NCI-H69 (cell line): Measurements from ENCODE around the gene PSTK.

Experiments used
- DNase-seq: peaks from one replicate; lab custom pipeline; 2025; lab: John Stamatoyannopoulos, UW

The PSTK gene, protein sequence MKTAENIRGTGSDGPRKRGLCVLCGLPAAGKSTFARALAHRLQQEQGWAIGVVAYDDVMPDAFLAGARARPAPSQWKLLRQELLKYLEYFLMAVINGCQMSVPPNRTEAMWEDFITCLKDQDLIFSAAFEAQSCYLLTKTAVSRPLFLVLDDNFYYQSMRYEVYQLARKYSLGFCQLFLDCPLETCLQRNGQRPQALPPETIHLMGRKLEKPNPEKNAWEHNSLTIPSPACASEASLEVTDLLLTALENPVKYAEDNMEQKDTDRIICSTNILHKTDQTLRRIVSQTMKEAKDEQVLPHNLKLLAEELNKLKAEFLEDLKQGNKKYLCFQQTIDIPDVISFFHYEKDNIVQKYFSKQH

GRCh38 chr10:122980209-122981065, at the start of gene PSTK:
Gene PSTK (plus strand): TSS chr10:122980401. CDS start chr10:122980480, 79 bp downstream.
- DNase-seq, result peak; percentile 89

DNA sequence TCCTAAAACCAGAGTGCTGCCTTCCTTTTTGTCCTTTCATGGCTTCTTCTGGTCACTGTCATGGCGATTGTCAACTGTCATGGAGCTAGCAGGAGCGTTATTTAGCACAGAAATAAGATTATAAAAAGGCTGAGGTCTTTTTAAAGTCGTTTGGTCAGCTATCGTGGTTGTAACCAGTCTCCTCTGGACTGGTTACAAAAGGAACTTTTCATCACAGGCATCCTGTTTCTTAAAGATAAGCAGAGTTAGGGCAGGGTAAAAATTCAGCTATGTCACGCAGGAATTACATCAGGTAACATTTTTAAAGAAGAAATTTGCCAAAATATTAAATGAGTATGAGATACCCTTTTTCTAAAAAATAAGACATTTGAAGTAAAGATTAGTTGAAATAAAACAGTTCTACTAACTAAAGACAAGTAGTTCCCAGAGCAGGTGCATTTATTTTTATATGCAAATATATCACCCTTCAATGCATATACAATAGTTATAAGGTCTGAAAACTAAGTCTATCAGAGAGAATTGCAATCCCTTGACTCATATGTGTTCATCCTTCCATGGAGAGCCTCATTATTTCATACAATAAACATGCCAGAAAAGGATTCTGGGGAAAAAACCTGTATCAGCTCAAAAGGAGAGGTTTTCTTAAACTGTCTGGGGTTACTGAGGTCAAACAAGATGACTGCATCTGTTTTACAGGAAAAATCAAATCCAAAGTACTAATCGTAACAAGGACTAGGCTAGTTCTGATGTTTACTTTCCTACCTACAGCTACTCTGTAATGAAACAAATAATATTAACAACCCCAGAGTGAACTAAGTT, 48.9 kb upstream of the PSTK start:
- DNase-seq, result no peak

DNA sequence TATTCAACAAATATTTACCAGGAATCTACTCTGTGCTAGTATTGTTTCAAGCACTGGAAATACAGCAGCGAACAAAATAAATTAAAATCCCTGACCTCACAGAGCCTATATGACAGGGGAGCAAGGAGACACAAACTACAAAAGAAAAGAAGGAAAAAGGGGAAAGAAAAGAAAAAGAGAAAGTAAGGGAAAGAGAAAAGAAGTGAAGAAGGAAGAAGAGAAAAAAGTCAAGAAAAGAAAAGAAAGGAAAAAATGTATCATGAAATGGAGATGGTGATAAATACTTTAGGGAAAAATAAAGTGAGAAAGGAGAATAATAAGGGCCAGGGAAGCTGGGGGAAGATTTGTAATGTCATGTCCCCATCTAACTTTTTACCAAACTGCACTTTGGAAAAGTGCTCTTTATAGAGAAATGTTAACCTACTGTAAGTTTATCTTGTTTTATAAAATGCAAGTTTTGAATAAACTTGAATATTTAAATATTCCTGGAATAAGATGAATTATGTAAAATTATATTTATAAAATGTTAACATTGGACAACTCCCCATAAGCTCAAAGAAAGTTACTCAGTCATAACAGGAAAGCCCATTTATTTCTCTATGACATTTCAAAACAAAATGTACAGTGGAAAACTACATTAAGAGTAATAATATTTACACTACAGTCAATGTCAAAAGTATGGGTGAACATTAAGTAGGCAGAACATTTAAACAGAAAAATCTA, 40.9 kb upstream of the PSTK start:
- no peak for DNase-seq

GRCh38 chr10:122939856-122940543, 40.2 kb upstream of the PSTK start:
- no peak for DNase-seq

DNA sequence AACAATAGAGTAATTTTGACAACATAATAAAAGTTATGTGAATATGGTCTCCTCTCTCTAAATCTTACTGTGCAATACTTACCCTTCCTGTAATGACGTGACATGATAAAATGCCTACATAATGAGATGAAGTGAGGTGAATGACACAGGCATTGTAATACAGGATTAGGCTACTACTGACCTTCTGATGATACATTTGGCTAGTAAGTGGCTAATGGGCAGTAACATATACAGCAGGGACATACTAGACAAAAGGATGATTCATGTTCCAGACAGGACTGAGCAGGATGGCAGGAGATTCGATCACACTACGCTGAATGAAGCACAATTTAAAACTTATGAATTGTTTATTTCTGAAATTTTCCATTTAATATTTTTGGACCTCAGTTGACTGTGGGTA, 30.9 kb upstream of the PSTK start:
- no peak for DNase-seq

DNA sequence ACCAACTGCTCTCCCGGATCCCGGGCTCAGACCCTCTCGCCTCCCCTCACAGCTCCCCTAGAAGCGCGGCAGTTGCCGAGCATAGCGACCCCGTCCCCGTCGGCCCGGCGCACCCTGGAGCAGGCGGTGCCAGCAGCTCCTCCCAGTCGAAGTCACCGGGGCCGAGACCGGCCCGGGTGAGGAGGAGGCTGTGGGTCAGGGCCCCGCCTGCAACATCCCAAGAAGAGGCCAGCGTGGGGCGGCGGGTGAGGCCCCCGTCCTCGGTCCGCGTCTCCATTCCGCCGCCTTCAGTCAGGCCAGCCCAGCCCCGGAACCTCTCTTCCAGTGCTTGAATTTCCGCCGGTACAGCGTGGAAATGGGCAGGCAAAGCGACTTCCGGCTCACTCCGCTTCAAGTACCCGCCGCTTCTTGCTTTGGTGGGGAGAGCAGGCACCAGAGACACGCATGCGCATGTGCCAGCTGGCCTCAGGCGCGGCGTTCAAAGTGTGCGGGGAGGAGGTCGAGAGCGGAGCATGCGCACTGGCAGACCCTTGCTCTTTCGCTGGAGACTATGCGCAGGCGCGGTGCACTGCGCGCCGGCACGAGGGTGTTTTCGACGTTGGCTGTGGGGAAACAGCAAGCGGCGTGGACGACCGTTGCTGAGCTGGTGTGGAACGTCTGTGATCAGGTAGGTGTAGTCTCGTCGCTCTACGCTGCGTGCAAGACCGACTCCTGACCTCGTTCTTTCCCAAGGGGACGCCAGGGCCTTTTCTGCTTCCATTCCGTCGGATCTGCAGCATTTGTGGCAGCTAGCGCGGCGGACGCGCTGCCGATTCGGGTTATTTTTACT, 26.1 kb upstream of the PSTK start, which contains the start of gene C10orf88:
Gene C10orf88, minus strand, starts transcription at position 326 of the 829 bp plus-strand sequence. Its CDS starts 49 bp downstream, at position 277.
- peak; percentile 94 for DNase-seq

- DNase-seq, result peak; percentile 0
Observed at GRCh38 chr10:122954731-122955050, 25.5 kb upstream of the PSTK start.

DNA sequence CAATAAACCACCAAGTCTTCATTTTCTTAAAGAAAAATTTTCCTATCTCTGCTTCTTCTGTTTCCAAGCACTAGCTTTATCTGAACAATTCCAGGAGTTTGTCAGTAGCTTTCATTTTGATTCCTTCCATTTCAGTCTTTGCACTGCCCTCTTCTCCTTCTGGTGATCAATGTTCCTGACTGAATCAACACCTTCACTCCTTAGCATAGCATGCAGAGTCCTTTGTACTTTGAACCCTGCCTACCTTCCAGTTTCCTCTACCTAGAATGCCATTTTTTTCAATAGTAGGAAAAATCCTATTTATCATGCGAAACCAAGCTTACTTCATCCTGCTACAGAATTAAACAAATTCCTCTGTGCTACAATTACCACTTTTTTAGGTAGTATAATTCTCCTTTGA, 24.3 kb upstream of the PSTK start:
- no peak for DNase-seq

GRCh38 chr10:122957474-122957873, 22.7 kb upstream of the PSTK start:
- DNase-seq, result no peak

DNA sequence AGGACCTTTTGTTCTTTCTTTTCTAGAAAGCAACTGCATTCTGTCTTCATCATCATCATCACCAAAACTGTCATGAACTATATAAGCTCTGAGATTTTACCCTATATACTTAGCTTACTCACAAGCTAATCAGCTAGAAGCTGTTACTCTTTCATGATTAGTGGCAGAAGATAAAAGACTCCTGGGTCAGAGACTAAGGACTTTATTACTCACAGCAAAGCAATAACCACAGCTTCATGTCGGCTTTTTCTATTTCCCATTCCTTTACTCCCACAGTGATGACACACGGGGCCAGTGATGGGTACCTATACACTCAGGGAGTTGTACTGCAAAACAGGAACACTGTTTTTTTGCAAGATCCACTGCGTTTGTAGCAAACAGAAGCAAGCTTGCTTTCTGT, 17.8 kb upstream of the PSTK start:
- no peak for DNase-seq

DNA sequence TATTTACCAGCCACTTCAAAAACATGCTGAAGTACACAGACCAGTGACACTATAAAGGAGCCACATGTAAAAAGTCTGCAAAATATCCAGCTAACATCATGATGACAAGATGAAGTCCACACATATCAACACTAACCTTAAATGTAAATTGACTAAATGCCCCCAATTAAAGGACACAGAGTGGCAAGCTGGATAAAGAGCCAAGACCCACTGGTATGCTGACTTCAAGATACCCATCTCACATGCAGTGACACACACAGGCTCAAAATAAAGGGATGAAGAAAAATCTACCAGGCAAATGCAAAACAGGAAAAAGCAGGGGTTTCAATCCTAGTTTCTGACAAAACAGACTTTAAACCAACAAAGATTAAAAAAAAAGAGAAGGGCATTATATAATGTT, 13.3 kb upstream of the PSTK start:
- DNase-seq, result no peak

DNA sequence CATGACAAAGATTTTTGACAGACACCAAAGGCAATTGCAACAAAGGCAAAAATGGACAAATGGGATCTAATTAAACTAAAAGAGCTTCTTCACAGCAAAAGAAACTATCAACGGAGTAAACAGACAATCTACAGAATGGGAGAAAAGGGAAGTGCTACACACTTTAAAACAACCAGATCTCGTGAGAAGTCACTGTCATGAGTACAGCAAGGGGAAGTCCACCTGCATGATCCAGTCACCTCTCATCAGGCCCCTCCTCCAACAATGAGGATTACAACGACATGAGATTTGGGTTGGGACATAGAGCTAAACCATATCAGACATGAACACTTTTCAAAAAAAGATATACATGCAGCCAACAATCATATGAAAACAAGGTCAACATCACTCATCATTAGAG, 11.5 kb upstream of the PSTK start:
- no peak for DNase-seq

- peak; percentile 21 for DNase-seq
Observed at GRCh38 chr10:122974023-122974422, 6.2 kb upstream of the PSTK start.

DNA sequence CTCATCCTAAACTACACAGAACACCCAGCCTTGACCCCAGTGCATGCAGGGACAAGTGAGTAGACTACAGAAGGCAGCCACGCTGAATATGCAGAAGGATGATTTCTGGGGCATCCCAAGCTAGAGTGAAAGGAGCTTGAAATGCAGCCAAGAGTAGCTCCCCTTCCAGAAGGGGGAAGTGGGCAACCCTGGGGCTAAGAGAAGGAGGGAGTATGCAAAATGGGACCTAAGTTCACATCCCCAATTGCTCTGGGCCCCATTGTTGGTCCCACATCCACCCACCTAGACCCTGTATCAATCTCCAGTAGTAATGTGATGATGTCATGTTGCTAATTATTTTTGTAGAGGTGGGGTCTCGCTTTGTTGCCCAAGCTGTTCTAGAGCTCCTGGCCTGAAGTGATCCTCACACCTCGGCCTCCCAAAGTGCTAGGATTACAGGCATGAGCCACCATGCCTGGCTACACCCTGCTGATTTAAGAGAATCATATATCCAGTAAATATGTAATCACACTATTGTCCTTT, 5.6 kb upstream of the PSTK start:
- DNase-seq, result peak; percentile 83

GRCh38 chr10:122981066-122981464, 864 bp downstream of the PSTK start:
- DNase-seq, result peak; percentile 30

GRCh38 chr10:122983898-122984297, 3.7 kb downstream of the PSTK start:
- DNase-seq, result no peak

GRCh38 chr10:122984708-122985107, 4.5 kb downstream of the PSTK start:
- no peak for DNase-seq

DNA sequence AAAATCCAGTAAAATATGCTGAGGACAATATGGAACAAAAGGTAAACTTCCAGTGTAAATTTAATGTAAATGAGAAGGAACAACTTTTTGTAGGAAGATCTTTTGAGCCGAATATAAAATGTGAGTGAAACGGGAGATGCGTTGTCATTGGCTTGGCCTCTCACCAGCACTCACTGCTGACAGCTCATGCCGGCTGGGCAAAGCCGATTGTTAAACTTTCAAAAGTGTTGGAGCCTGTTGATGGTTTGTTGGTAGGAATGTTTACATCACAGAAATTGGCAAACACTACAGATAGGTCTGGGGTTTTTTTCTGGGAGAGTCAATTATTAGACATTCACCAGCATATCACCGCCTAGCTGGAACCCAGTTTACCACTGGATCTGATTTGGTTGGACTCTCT, 6.1 kb downstream of the PSTK start:
- DNase-seq, result no peak

DNA sequence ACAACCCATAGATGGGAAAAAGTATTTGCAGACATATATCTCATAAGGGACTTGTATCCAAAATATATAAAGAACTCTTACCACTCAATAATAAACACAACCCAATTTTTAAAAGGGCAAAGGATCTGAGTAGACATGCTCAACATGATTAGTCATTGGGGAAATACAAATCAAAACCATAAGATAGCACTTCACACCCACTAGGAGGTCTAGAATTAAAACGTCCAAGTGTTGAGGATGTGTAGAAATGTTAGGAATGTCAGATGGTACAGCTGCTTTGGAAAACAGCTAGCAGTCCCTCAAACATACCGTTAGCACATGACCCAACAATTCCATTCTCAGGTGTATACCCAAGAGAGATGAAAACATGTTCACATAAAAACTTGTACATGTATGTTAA, 8.3 kb downstream of the PSTK start:
- DNase-seq, result no peak

DNA sequence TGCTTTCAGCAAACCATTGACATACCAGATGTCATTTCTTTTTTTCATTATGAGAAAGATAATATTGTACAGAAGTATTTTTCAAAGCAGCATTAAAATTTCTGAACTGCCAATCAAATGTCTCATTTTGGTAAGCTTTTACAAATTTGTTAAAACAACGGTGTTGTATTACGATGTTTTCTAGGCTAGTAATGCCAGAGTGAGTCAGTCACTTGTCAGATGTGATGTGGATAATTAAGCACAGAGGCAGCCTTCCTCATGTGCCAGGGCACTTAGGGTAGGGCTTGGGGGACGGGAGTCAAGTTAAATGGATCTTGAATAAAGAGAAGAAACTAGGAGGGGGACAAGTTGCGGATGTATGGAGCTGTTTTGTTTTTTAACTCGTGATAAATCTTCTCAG, 10.1 kb downstream of the PSTK start:
- DNase-seq, result no peak
